AG09309 (cell line): ENCODE results near the gene CEP68.

ENCODE experiments used
- DNase-seq: peaks from one replicate; pipeline ENCODE4 v3.0.0-alpha.2; 2010; ENCODE audit warnings: low read depth
- H3K4me3 ChIP-seq: 2 replicates; pipeline ENCODE4 v1.5.1; 2011; ENCODE audit warnings: mild to moderate bottlenecking, low read depth, low read length, moderate library complexity; ENCODE audit not compliant: control insufficient read depth
- CTCF ChIP-seq: IDR thresholded peaks from 2 replicates; pipeline ENCODE4 v1.5.1; 2011; ENCODE audit warnings: mild to moderate bottlenecking, low read depth, low read length, inconsistent platforms; ENCODE audit not compliant: insufficient read depth, control insufficient read depth; ENCODE audit errors: missing control alignments

CEP68 gene

GRCh38 chr2:65046633-65047407 lies 9.4 kb upstream of the CEP68 start:
- H3K4me3 ChIP-seq = no peak overlapping the region
- DNase-seq = no peak
- no peak for TF ChIP-seq CTCF

DNA sequence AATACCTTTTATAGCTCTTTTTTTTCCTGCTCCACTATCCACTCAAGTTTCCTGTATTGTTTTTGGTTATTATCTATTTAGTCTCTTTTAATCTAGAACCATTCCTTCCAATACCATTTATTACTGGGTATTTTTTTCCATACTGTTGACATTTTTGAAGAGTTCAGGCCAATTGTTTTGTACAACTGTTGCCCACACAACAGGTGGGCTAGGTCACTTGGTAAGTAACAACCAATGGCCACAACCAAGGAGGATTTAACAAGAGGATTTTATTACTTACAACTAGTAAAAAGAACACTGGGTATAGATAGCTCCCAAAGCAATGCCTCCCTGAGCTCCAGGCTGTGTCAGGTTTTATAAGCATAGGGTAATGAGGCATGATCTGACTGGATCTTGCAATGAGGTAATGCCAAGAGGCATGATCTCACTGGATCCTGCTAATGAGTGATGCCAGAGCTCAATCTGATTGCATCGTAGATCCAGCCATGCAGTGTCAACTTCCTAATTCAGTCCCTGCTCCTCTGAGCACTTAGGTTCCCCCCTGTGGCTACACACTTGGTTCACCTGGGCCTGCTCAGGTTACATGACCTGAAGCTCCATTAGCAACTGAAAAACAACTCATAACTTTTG lies 7.1 kb upstream of the CEP68 start:
- no peak for DNase-seq
- TF ChIP-seq CTCF = no peak
- H3K4me3 ChIP-seq = no peak overlapping the region

DNA sequence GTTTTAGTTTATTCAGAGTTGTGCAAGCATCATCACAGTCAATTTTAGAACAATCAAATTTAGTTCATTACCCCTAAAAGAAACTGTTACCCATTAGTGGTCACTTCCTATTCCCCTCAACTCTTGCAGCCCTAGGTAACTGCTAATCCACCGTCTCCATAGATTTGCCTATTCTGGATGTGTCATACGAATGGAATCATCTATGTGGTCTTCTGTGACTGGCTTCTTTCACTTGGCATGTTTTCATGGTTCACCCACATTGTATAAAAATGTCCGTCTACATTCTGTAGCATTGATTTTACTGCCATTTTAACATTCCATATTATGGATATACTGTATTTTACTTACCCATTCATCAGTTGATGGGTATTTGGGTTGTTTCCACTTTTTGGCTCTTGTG lies 5.3 kb upstream of the CEP68 start:
- no peak overlapping the region for H3K4me3 ChIP-seq
- TF ChIP-seq CTCF = no peak
- no peak for DNase-seq

DNA sequence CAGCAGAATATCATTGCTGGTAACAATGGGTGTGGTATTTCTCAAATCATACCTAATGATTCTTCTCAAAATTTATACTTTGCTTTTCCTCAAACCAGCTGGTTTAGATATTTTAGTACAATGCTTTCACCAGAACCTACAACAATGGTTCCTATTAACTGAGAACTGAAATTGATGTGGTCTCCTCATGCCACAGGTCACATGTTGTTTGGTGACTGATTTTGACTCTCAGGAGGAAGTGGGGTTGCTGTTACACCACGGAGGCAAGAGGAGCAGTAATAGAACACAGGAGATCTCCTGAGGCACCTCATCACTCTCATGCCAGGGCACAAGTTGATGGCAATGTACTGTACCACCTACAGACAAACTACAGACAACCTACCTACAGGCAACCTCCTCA lies 3.0 kb upstream of the CEP68 start:
- no peak overlapping the region for H3K4me3 ChIP-seq
- TF ChIP-seq CTCF = no peak
- DNase-seq = no peak

- DNase-seq = no peak
- no peak overlapping the region for H3K4me3 ChIP-seq
- TF ChIP-seq CTCF = no peak
Observed at GRCh38 chr2:65054749-65055421, 1.3 kb upstream of the CEP68 start.

- H3K4me3 ChIP-seq = peak overlapping the region; percentile 74
- TF ChIP-seq CTCF = no peak
- DNase-seq = no peak
Observed at GRCh38 chr2:65055422-65056214, 598 bp upstream of the CEP68 start.
